Measurements from ENCODE around the gene OSBPL3.

DNA sequence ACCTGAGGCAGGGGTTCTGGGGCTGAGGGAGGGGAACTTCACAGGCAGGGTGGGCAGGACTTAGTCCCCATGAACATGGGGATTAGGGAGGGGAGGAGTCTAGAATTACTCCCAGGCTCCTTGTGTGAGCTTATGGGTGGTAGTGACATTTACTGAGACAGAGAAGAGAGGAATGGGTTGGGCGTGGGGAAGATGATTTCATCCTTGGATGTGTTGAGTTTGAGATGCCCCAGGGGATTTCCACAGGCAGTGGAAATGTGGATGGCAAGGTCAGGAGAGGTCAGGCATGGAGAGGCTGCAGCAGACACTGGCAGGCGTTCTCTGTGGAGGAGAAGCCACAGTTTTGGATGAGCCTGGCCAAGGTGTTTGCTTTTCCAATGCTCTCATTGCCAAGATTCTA lies 196.3 kb downstream of the OSBPL3 start:
- TF ChIP-seq, protein P1, sequence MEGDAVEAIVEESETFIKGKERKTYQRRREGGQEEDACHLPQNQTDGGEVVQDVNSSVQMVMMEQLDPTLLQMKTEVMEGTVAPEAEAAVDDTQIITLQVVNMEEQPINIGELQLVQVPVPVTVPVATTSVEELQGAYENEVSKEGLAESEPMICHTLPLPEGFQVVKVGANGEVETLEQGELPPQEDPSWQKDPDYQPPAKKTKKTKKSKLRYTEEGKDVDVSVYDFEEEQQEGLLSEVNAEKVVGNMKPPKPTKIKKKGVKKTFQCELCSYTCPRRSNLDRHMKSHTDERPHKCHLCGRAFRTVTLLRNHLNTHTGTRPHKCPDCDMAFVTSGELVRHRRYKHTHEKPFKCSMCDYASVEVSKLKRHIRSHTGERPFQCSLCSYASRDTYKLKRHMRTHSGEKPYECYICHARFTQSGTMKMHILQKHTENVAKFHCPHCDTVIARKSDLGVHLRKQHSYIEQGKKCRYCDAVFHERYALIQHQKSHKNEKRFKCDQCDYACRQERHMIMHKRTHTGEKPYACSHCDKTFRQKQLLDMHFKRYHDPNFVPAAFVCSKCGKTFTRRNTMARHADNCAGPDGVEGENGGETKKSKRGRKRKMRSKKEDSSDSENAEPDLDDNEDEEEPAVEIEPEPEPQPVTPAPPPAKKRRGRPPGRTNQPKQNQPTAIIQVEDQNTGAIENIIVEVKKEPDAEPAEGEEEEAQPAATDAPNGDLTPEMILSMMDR (IDR thresholded peaks at IDR 0.05) = no peak
- no peak for TF ChIP-seq POLR2A (IDR thresholded peaks at IDR 0.05)

Measured in heart left ventricle (tissue), 13 donors.